BLaER1 treated with 17β-estradiol and CSF1 and Interleukin-3, amounts not matched to agents 10 nM and 100 nM (cell line): ENCODE results near the gene POU3F2.

Source experiments
- H3K27ac ChIP-seq, 11 experiments: shearing (Covaris generic); formaldehyde crosslinking; 2 replicates each; pipeline ENCODE4 v1.8.1; 2022
- H3K27me3 ChIP-seq, 11 experiments: shearing (Covaris generic); formaldehyde crosslinking; 2 replicates each; pipeline ENCODE4 v1.8.1; 2022
- H3K36me3 ChIP-seq, 11 experiments: shearing (Covaris generic); formaldehyde crosslinking; 2 replicates each; pipeline ENCODE4 v1.8.1; 2022
- H3K4me1 ChIP-seq, 10 experiments: shearing (Covaris generic); formaldehyde crosslinking; 2 replicates each; pipeline ENCODE4 v1.8.1; 2022
- H3K4me2 ChIP-seq, 11 experiments: shearing (Covaris generic); formaldehyde crosslinking; 2 replicates each; pipeline ENCODE4 v1.8.1; 2022
- H3K4me3 ChIP-seq, 10 experiments: shearing (Covaris generic); formaldehyde crosslinking; 2 replicates each; pipeline ENCODE4 v1.8.1; 2022
- H3K9ac ChIP-seq, 11 experiments: shearing (Covaris generic); formaldehyde crosslinking; 2 replicates each; pipeline ENCODE4 v1.8.1; 2022
- H3K9me3 ChIP-seq, 11 experiments: shearing (Covaris generic); formaldehyde crosslinking; replicated peaks in 1 of 11; 2 replicates each; pipeline ENCODE4 v1.8.1; 2022
- H4K20me1 ChIP-seq, 11 experiments: shearing (Covaris generic); formaldehyde crosslinking; 2 replicates each; pipeline ENCODE4 v1.8.1; 2022
- Cebpa-rat ChIP-seq, 11 experiments: shearing (Covaris generic); IDR thresholded peaks; 2 replicates each; pipeline ENCODE4 v1.8.1; 2022

Gene POU3F2

GRCh38 chr6:98816799-98817198 is 17.6 kb upstream of the POU3F2 start:
- H3K4me1 ChIP-seq, result no peaks in the 10 kb centered on the region
- H4K20me1 ChIP-seq, result no peaks in the 10 kb centered on the region; a peak in 1 of 22 replicates
- H3K27ac ChIP-seq, result no peak overlapping the region
- H3K36me3 ChIP-seq, result no peaks in the 10 kb centered on the region
- H3K9me3 ChIP-seq, result peaks cover 0 to 6% (median 3%) of the 10 kb centered on the region in 11 experiments; a peak in 3 of 22 replicates
- H3K27me3 ChIP-seq, result peaks cover 8 to 21% (median 15%) of the 10 kb centered on the region in 11 experiments; a peak in 17 of 22 replicates
- TF ChIP-seq Cebpa-rat (IDR thresholded peaks at IDR 0.05), result no peak
- no peak overlapping the region for H3K4me3 ChIP-seq
- H3K4me2 ChIP-seq, result no peak overlapping the region
- H3K9ac ChIP-seq, result no peak overlapping the region

DNA sequence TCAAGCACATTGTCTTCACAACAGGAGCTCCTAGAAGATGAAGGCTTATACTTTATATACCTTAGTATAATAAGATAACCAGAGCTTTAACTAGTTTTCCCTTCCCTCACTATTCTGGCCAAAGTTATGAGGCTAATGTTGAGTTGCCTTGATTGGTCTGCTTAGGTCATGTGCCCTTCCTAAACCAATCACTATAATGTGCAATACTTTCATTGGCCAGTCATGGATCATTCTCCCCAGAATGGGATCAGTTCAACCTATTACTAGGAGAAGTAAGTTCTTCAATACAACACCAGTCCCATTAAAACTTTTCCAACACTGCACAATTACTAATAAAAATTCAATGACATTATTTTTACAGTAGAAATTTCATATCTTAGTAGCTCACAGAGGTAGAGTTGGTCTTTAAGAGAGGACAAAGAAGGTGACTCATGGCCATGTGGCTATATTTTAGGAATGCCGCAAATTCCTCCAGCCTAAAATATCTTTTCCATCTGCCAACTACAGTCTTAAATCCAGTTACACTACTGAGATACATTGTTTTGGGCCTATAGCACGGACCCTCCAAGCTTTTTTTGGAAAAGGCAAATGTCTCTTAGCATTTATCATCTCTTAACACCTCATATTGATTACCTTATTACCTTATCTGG is 12.5 kb upstream of the POU3F2 start:
- Histone ChIP-seq H3K4me2 (no peak overlapping the region), H3K9me3 (peaks cover 19 to 32% (median 27%) of the 10 kb centered on the region in 11 experiments), H3K4me3 (no peak overlapping the region), H4K20me1 (peaks cover 0 to 10% (median 0%) of the 10 kb centered on the region in 11 experiments; a peak in 3 of 22 replicates), H3K9ac (no peak overlapping the region), H3K4me1 (peaks cover 0 to 8% (median 0%) of the 10 kb centered on the region in 10 experiments; a peak in 2 of 20 replicates), H3K36me3 (no peaks in the 10 kb centered on the region), H3K27ac (no peak overlapping the region), H3K27me3 (peaks cover 46 to 70% (median 63%) of the 10 kb centered on the region in 11 experiments)
- TF ChIP-seq Cebpa-rat (IDR thresholded peaks at IDR 0.05), result no peak

- no peak overlapping the region for H3K9ac ChIP-seq
Observed at GRCh38 chr6:98823428-98824161, 10.8 kb upstream of the POU3F2 start.

GRCh38 chr6:98824162-98824901 is 10.0 kb upstream of the POU3F2 start:
- H3K4me3 ChIP-seq, result no peak overlapping the region
- TF ChIP-seq Cebpa-rat (IDR thresholded peaks at IDR 0.05), result no peak
- no peaks in the 10 kb centered on the region for H3K36me3 ChIP-seq
- H3K27me3 ChIP-seq, result peaks cover 71 to 95% (median 88%) of the 10 kb centered on the region in 11 experiments
- H4K20me1 ChIP-seq, result peaks cover 0 to 33% (median 9%) of the 10 kb centered on the region in 11 experiments; a peak in 10 of 22 replicates
- H3K9ac ChIP-seq, result no peak overlapping the region
- H3K4me2 ChIP-seq, result no peak overlapping the region
- H3K9me3 ChIP-seq, result peaks cover 19 to 38% (median 33%) of the 10 kb centered on the region in 11 experiments
- peaks cover 0 to 8% (median 0%) of the 10 kb centered on the region in 10 experiments; a peak in 2 of 20 replicates for H3K4me1 ChIP-seq
- no peak overlapping the region for H3K27ac ChIP-seq

More at GRCh38 chr6:98823428-98824161, 10.8 kb upstream of the POU3F2 start:
- Histone ChIP-seq H3K27ac (no peak overlapping the region), H4K20me1 (peaks cover 0 to 27% (median 6%) of the 10 kb centered on the region in 11 experiments; a peak in 9 of 22 replicates), H3K9me3 (peaks cover 19 to 38% (median 33%) of the 10 kb centered on the region in 11 experiments), H3K4me3 (no peak overlapping the region), H3K4me2 (no peak overlapping the region; a peak in 1 of 22 replicates), H3K4me1 (peaks cover 0 to 8% (median 0%) of the 10 kb centered on the region in 10 experiments; a peak in 2 of 20 replicates), H3K36me3 (no peaks in the 10 kb centered on the region), H3K27me3 (peaks cover 63 to 87% (median 80%) of the 10 kb centered on the region in 11 experiments)
- no peak for TF ChIP-seq Cebpa-rat (IDR thresholded peaks at IDR 0.05)

DNA sequence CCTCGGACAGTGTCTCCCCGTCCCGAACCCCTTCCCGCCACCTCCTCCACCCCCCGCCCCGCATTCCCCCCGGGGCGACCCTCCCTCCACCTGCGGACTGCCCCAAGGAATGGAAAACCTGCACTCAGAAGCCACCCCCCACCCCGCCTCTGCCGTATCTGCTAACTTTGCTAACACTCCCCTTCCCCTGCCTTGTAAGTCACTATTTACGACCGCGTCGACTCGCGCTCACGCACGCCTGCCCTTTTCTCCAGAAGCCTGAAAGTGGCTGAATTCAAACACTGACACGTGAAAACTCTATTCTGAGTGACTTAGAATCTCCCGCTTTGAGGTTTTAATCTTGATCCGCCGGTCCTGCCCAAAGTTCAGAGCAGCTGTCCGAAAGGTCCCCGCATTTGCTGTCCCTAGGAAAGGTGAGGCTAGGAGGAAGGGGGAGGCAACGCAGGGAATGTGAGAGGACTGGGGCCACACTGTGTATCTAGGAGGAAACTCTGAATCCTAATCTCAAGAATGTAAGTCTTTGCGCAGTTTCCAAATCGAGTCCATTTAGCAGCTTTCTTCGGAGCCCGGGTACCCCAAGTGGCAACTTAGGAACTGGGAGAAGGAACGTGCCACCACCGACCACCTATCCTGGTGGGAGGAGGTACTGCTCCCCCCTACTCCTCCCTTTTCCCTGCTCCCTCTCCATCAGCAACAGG is 9.3 kb upstream of the POU3F2 start:
- no peak overlapping the region for H3K4me3 ChIP-seq

DNA sequence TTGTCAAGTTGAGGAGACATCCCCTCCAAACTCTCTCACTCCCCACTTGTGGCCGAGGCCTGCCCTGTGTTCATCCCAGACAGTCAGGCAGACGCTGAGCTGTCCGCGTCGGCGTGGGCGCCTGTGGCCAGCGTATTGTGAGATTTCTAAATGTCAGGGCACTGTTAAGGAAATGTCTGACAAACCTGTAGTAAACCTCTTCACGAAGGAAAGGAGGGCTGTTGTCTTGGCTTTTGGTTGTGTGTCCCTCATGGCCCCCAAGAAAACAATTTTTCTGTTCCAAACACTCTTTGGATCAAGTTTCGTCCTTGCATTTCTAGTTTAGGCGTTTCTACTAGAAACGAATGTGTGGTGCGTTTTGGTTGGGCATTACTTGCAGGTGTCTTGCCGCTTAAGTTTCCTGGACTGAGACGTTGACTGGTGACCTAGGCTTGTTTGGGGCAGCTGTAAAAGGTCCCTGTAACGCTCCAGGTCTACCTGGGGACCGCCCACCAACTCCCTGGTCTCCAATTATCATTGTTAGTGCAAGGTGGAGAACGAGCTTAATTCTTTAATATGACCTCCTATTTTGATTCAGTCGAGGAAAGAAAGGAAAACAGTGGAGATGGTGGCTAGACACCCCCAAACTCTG is 8.7 kb upstream of the POU3F2 start:
- Histone ChIP-seq H3K27ac (no peak overlapping the region), H3K9me3 (peaks cover 19 to 38% (median 33%) of the 10 kb centered on the region in 11 experiments), H3K4me3 (no peak overlapping the region), H3K27me3 (peaks cover 85 to 99% (median 98%) of the 10 kb centered on the region in 11 experiments), H3K9ac (no peak overlapping the region), H3K4me2 (no peak overlapping the region), H4K20me1 (peaks cover 0 to 47% (median 11%) of the 10 kb centered on the region in 11 experiments; a peak in 13 of 22 replicates), H3K4me1 (peaks cover 0 to 8% (median 0%) of the 10 kb centered on the region in 10 experiments; a peak in 2 of 20 replicates), H3K36me3 (no peaks in the 10 kb centered on the region)
- TF ChIP-seq Cebpa-rat (IDR thresholded peaks at IDR 0.05), result no peak

More for the DNA sequence above, 9.3 kb upstream of the POU3F2 start:
- Histone ChIP-seq H4K20me1 (peaks cover 0 to 40% (median 10%) of the 10 kb centered on the region in 11 experiments; a peak in 12 of 22 replicates), H3K36me3 (no peaks in the 10 kb centered on the region), H3K4me1 (peaks cover 0 to 8% (median 0%) of the 10 kb centered on the region in 10 experiments; a peak in 2 of 20 replicates), H3K27ac (no peak overlapping the region), H3K9me3 (peaks cover 19 to 38% (median 33%) of the 10 kb centered on the region in 11 experiments), H3K27me3 (peaks cover 78 to 98% (median 95%) of the 10 kb centered on the region in 11 experiments), H3K4me2 (no peak overlapping the region), H3K9ac (no peak overlapping the region)
- TF ChIP-seq Cebpa-rat (IDR thresholded peaks at IDR 0.05), result no peak

DNA sequence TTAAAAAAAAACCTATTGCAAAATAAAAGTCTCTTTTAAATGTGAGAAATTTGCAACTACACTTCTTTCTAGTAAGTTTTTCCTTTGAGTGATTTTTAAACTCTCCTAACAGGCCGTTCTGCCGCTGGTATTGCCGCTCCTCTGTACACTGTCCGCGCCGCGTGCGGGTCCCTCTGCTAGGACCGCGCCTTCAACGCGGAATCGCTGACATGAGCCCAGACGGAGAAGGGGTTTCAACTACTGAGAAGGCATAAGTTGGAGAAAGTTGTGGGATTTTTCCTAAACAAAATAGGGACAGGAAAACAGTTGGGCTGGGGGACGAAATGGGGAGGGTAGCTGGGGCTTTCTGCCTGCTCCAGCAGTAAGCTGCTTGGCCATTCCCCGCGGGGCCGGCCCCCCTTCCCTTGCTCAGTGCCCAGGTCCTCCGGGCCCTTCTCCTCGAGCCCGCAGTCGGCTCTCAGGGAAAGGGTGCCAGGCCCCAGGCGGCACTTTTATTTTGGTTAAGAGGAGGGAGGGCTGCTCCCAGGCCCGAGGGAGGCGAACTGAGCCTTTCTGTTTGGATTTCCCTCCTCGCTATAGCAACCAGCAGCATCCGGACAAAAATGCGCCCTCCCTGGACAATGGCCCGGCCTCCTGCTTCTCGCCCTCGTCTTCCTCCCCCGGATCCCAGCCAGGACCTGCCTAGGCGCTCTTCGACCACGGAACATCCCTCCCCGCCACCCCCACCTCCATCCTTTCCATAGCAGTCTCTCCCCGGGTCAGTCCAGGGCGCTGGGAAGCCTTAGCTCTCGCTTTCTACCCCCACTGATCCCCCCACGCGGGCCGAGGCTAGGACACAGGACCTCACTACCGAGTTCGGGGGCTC is 6.8 kb upstream of the POU3F2 start:
- Histone ChIP-seq H3K4me1 (peaks cover 0 to 14% (median 2%) of the 10 kb centered on the region in 10 experiments; a peak in 8 of 20 replicates), H3K4me2 (no peak overlapping the region)

More for the DNA sequence above, 6.8 kb upstream of the POU3F2 start:
- H4K20me1 ChIP-seq, result peaks cover 0 to 63% (median 27%) of the 10 kb centered on the region in 11 experiments; a peak in 17 of 22 replicates
- peaks cover 95 to 99% (median 98%) of the 10 kb centered on the region in 11 experiments for H3K27me3 ChIP-seq
- H3K9ac ChIP-seq, result no peak overlapping the region
- no peaks in the 10 kb centered on the region for H3K36me3 ChIP-seq
- H3K27ac ChIP-seq, result no peak overlapping the region
- no peak for TF ChIP-seq Cebpa-rat (IDR thresholded peaks at IDR 0.05)
- peaks cover 22 to 51% (median 38%) of the 10 kb centered on the region in 11 experiments for H3K9me3 ChIP-seq
- no peak overlapping the region for H3K4me3 ChIP-seq
